ENCODE measurements around the gene UBE3C.

Gene UBE3C

GRCh38 chr7:157111311-157111710 lies 27.4 kb upstream of the UBE3C start:
- no peak for DNase-seq (ENCODE audit: low read depth)
- no peak for TF ChIP-seq CTCF (IDR thresholded peaks at IDR 0.05; ENCODE audit: low read depth, low read length, missing control alignments)
- no peak overlapping the region for H3K4me3 ChIP-seq (ENCODE audit: low read depth, low read length)

- H3K4me3 ChIP-seq (ENCODE audit: low read depth, low read length), result no peak overlapping the region
- DNase-seq (ENCODE audit: low read depth), result no peak
- no peak for TF ChIP-seq CTCF (IDR thresholded peaks at IDR 0.05; ENCODE audit: low read depth, low read length, missing control alignments)
Observed at GRCh38 chr7:157112706-157113105, 26.0 kb upstream of the UBE3C start.

- no peak overlapping the region for H3K4me3 ChIP-seq (ENCODE audit: low read depth, low read length)
- TF ChIP-seq CTCF (IDR thresholded peaks at IDR 0.05; ENCODE audit: low read depth, low read length, missing control alignments), result no peak
- DNase-seq (ENCODE audit: low read depth), result no peak
Observed at GRCh38 chr7:157113607-157114006, 25.1 kb upstream of the UBE3C start.

GRCh38 chr7:157116762-157117161 lies 22.0 kb upstream of the UBE3C start:
- no peak for DNase-seq (ENCODE audit: low read depth)
- H3K4me3 ChIP-seq (ENCODE audit: low read depth, low read length), result no peak overlapping the region
- TF ChIP-seq CTCF (IDR thresholded peaks at IDR 0.05; ENCODE audit: low read depth, low read length, missing control alignments), result no peak

- no peak overlapping the region for H3K4me3 ChIP-seq (ENCODE audit: low read depth, low read length)
- no peak for TF ChIP-seq CTCF (IDR thresholded peaks at IDR 0.05; ENCODE audit: low read depth, low read length, missing control alignments)
- DNase-seq (ENCODE audit: low read depth), result no peak
Observed at GRCh38 chr7:157117796-157118195, 20.9 kb upstream of the UBE3C start.

- DNase-seq (ENCODE audit: low read depth), result no peak
- no peak overlapping the region for H3K4me3 ChIP-seq (ENCODE audit: low read depth, low read length)
- TF ChIP-seq CTCF (IDR thresholded peaks at IDR 0.05; ENCODE audit: low read depth, low read length, missing control alignments), result no peak
Observed at GRCh38 chr7:157120181-157120580, 18.5 kb upstream of the UBE3C start.

- no peak for TF ChIP-seq CTCF (IDR thresholded peaks at IDR 0.05; ENCODE audit: low read depth, low read length, missing control alignments)
- no peak for DNase-seq (ENCODE audit: low read depth)
Observed at GRCh38 chr7:157121184-157121715, 17.5 kb upstream of the UBE3C start.

More at GRCh38 chr7:157121184-157121715, 17.5 kb upstream of the UBE3C start:
- no peak overlapping the region for H3K4me3 ChIP-seq (ENCODE audit: low read depth, low read length)
